Right atrium auricular region (tissue), 2 donors: ENCODE results near the gene TUBB4B. TPM values are rescaled to one million over a fixed set of nuclear protein-coding genes. Genes with fewer than 3 reads are reported as not detected.

Source experiments
- DNase-seq: peaks from one replicate; pipeline ENCODE4 v3.0.0-alpha.2; 2019; ENCODE audit warnings: low spot score
- H3K27ac ChIP-seq, 2 donors: fragments of 200-600 bp; sonication (generic); 1 replicate in 1 of 2; 2 replicates in 1 of 2; pipeline ENCODE4 v1.5.1; 2016 to 2019
- H3K27me3 ChIP-seq, 2 donors: fragments of 200-600 bp; sonication (generic); one replicate each; pipeline versions ENCODE4 v1.5.1 to v1.6.0; 2017 to 2019
- H3K36me3 ChIP-seq: fragments of 200-600 bp; sonication (generic); one replicate; pipeline ENCODE4 v1.5.1; 2016
- H3K4me1 ChIP-seq, 2 donors: fragments of 200-600 bp; sonication (generic); one replicate each; pipeline versions ENCODE4 v1.5.1 to v1.6.0; 2017 to 2019
- H3K4me3 ChIP-seq, 2 donors: fragments of 200-600 bp; sonication (generic); 1 replicate in 1 of 2; 2 replicates in 1 of 2; pipeline ENCODE4 v1.5.1; 2017 to 2019; ENCODE audit warnings: mild to moderate bottlenecking in 1 of 2, moderate library complexity in 1 of 2
- H3K9me3 ChIP-seq, 2 donors: fragments of 200-600 bp; sonication (generic); one replicate each; pipeline ENCODE4 v1.5.1; 2019
- total RNA-seq, 2 donors: library from RNA; depleted of rRNA; stranded (reverse); fragments of >200 nt; gene quantifications; one replicate each; pipeline ENCODE4 v1.1.0, GENCODE V29; 2016
- TF ChIP-seq, protein P1 (sequence below), 2 donors: fragments of 200-600 bp; sonication (generic); IDR thresholded peaks; one replicate each; pipeline ENCODE4 v1.5.1; 2019; ENCODE audit warnings: antibody characterized with exemption in 2 of 2

TUBB4B gene
- total RNA-seq, 2 donors from 2014 or later, result 310 to 394 TPM

DNA sequence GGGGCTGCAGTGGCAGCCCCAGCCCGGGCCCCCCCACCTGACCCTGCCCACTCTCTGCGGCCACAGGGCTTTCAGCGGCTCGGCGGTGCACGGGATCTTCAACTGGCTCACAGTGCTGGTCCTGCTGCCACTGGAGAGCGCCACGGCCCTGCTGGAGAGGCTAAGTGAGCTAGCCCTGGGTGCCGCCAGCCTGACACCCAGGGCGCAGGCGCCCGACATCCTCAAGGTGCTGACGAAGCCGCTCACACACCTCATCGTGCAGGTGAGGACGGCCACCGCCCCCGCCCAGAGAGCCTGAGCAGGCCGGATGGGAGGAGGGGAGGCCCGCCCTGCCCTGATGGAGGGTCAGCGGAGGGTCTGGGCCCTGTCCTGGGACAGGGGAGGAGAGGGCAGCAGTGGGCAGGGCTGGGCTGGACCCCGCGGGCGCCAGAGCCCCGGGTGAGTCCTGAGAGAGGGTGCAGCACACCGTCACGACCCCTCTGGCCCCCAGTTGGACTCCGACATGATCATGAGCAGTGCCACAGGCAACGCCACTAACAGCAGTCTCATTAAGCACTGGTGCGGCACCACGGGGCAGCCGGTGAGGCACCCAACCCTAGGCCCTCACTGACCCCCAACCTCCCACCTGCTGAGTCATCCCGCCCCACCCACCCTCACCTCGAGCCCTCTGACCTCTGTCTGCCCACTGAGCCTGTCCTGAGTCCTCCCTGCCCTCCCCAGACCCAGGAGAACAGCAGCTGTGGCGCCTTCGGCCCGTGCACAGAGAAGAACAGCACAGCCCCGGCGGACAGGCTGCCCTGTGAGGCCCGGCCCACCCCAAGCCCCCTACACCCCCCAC lies 7.7 kb upstream of the TUBB4B start:
- peaks cover 0 to 29% of the 10 kb centered on the region in 2 donors for H3K4me1 ChIP-seq
- no peaks in the 10 kb centered on the region for H3K36me3 ChIP-seq
- no peaks in the 10 kb centered on the region for H3K9me3 ChIP-seq

DNA sequence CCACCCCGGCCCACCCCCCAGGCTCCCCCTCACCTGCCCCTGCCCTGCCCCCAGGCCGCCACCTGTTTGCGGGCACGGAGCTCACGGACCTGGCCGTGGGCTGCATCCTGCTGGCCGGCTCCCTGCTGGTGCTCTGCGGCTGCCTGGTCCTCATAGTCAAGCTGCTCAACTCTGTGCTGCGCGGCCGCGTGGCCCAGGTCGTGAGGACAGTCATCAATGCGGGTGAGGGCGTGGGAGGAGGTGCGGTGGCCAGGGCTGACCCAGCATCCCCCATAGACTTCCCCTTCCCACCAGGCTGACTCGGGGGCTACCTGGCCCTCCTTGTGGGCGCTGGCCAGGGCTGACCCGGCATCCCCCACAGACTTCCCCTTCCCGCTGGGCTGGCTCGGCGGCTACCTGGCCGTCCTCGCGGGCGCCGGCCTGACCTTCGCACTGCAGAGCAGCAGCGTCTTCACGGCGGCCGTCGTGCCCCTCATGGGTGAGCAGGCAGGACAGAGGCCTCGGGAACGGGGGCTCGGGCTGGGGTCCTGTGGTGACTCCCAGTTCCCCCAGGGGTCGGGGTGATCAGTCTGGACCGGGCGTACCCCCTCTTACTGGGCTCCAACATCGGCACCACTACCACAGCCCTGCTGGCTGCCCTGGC lies 6.9 kb upstream of the TUBB4B start:
- H3K36me3 ChIP-seq, result no peaks in the 10 kb centered on the region
- no peaks in the 10 kb centered on the region for H3K9me3 ChIP-seq
- no peak overlapping the region for H3K4me3 ChIP-seq
- DNase-seq, result no peak
- TF ChIP-seq, protein P1, sequence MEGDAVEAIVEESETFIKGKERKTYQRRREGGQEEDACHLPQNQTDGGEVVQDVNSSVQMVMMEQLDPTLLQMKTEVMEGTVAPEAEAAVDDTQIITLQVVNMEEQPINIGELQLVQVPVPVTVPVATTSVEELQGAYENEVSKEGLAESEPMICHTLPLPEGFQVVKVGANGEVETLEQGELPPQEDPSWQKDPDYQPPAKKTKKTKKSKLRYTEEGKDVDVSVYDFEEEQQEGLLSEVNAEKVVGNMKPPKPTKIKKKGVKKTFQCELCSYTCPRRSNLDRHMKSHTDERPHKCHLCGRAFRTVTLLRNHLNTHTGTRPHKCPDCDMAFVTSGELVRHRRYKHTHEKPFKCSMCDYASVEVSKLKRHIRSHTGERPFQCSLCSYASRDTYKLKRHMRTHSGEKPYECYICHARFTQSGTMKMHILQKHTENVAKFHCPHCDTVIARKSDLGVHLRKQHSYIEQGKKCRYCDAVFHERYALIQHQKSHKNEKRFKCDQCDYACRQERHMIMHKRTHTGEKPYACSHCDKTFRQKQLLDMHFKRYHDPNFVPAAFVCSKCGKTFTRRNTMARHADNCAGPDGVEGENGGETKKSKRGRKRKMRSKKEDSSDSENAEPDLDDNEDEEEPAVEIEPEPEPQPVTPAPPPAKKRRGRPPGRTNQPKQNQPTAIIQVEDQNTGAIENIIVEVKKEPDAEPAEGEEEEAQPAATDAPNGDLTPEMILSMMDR (IDR thresholded peaks at IDR 0.05), result no peak
- H3K27ac ChIP-seq, result no peak overlapping the region
- H3K27me3 ChIP-seq, result peaks cover 3 to 4% of the 10 kb centered on the region in 2 donors
- H3K4me1 ChIP-seq, result peaks cover 0 to 38% of the 10 kb centered on the region in 2 donors

More for the DNA sequence above, 7.7 kb upstream of the TUBB4B start:
- Histone ChIP-seq H3K4me3 (no peak overlapping the region), H3K27ac (no peak overlapping the region), H3K27me3 (peaks cover 3 to 5% of the 10 kb centered on the region in 2 donors)
- no peak for DNase-seq
- TF ChIP-seq, protein P1 (IDR thresholded peaks at IDR 0.05), result no peak

DNA sequence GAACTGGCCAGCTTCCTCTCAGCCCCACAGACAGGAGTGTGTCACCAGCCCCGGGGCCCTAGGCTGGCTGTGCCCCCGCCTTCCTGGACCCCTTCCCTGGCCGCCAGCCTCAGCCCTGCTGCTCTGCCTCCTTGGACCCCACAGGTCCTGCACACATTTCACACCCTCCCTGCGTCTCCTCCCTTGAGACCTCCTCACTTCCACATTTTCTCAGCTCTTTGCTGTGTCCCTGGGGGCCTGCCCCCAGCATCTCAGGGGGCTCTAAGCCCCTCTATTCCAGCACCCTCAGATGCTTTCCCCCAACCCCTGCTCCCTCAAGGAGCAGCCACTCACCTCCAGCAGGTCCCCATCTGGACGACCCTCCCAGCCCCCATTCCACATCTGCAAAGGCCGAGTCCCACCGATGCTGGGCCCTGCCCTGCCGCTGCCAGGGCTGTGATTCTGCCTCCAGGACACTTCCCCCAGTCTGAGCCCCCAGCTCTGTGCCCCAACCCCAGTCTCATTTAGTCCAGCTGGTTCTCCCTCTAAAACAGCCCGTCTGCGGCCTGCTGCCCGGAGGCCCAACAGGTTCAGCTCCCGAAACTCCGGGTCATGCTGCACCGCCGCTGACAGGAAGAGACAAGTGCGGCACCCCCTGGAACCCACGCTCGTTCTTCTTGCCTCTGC lies 6.2 kb upstream of the TUBB4B start:
- Histone ChIP-seq H3K36me3 (no peaks in the 10 kb centered on the region), H3K27me3 (peaks cover 0 to 4% of the 10 kb centered on the region in 2 donors), H3K27ac (no peak overlapping the region), H3K4me3 (no peak overlapping the region), H3K4me1 (peaks cover 0 to 45% of the 10 kb centered on the region in 2 donors), H3K9me3 (no peaks in the 10 kb centered on the region)
- no peak for DNase-seq
- TF ChIP-seq, protein P1 (IDR thresholded peaks at IDR 0.05), result no peak

DNA sequence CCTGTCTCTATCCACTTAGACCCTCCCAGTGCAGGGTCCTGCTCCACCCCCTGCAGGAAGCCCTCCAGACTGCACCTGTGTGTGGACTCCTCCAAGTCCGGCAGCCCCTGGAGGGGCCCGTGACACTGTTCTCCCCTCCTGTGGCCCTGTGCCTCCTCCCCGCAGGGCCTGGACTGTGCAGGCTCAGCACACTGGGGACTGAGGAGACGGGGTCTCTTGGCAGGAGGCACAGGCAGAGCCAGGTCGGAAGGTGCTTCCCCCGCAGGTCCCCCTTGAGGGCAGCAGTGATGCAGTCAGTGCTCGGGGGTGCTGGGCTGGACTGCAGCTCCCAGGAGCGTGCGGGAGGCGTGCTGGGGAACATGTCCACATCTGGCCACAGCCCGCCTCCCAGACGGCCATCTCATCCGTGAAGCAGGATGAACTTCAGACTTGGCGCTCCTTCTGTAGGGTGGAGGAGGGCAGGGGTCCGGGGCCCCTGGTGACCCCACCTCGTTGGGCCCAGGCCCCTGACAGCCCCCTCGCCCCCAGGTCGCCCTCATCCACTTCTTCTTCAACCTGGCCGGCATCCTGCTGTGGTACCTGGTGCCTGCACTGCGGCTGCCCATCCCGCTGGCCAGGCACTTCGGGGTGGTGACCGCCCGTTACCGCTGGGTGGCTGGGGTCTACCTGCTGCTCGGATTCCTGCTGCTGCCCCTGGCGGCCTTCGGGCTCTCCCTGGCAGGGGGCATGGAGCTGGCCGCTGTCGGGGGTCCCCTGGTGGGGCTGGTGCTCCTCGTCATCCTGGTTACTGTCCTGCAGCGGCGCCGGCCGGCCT lies 5.5 kb upstream of the TUBB4B start:
- peak overlapping the region; percentile 12 to 23 for H3K27ac ChIP-seq
- peaks cover 0 to 47% of the 10 kb centered on the region in 2 donors for H3K4me1 ChIP-seq
- peaks cover 0 to under 1% of the 10 kb centered on the region in 2 donors for H3K27me3 ChIP-seq
- no peaks in the 10 kb centered on the region for H3K36me3 ChIP-seq
- DNase-seq, result no peak
- no peaks in the 10 kb centered on the region for H3K9me3 ChIP-seq
- TF ChIP-seq, protein P1 (IDR thresholded peaks at IDR 0.05), result no peak
- H3K4me3 ChIP-seq, result peak overlapping the region in 1 of 2 donors; percentile 32

DNA sequence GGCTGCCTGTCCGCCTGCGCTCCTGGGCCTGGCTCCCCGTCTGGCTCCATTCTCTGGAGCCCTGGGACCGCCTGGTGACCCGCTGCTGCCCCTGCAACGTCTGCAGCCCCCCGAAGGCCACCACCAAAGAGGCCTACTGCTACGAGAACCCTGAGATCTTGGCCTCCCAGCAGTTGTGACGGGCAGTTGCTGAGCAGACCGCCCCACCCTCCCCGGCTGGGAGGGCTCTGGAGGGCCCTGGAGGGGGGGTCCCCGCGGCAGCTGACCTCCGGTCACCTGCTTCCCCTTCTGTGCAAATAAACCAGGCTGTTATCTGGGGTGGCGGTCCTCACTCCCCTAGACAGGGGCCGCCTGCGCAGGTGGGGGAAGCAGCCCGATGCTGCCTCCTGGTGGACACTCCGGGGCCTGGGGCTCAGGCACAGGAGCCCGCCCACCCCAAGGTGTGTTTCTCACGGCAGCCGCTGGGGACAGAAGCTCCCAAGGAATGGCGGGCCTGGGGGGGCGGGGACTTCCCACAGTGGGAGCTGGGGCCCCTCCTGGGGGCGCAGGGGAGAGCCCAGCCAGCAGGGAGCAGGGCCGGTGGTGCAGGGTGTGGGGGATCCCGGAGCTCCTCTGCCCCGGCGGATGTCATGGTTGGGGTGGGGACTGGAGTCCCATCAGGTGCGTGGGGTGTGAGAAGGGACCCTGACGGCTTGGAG lies 4.7 kb upstream of the TUBB4B start:
- Histone ChIP-seq H3K36me3 (no peaks in the 10 kb centered on the region), H3K4me3 (peak overlapping the region; percentile 0 to 32), H3K4me1 (peaks cover 0 to 47% of the 10 kb centered on the region in 2 donors), H3K9me3 (no peaks in the 10 kb centered on the region), H3K27ac (peak overlapping the region; percentile 12 to 43), H3K27me3 (no peaks in the 10 kb centered on the region)
- DNase-seq, result peak; percentile 86
- TF ChIP-seq, protein P1 (IDR thresholded peaks at IDR 0.05), result peak; percentile 100
